Bronchial epithelial cell (primary cell): Measurements from ENCODE around the gene TOMM40L. TPM values are rescaled to one million over a fixed set of nuclear protein-coding genes. Genes with fewer than 3 reads are reported as not detected.

ENCODE experiments used
- DNase-seq: peaks from one replicate; pipeline ENCODE4 v3.0.0-alpha.2; 2010; ENCODE audit warnings: low read depth
- FAIRE-seq: peaks from 2 replicates; lab custom pipeline; 2011; peaks lifted over from hg19 to GRCh38; lab: Jason Lieb, UNC
- H3K27me3 ChIP-seq: 2 replicates; pipeline ENCODE4 v1.5.1; 2011; ENCODE audit warnings: low read length; ENCODE audit not compliant: control insufficient read depth, insufficient read depth
- H3K36me3 ChIP-seq: 2 replicates; pipeline ENCODE4 v1.5.1; 2011; ENCODE audit warnings: low read length; ENCODE audit not compliant: control insufficient read depth, insufficient read depth
- H3K4me3 ChIP-seq: 2 replicates; pipeline ENCODE4 v1.5.1; 2011; ENCODE audit warnings: mild to moderate bottlenecking, low read depth, low read length, control low read depth
- CTCF ChIP-seq: IDR thresholded peaks from 2 replicates; pipeline ENCODE4 v1.5.1; 2011; ENCODE audit warnings: mild to moderate bottlenecking, moderate library complexity, low read length, control low read depth, inconsistent platforms; ENCODE audit not compliant: insufficient read depth, severe bottlenecking
- total RNA-seq: library from RNA; depleted of rRNA; stranded (reverse); fragments of >200 nt; gene quantifications from 2 replicates; pipeline ENCODE4 v1.2.1, GENCODE V29; 2014

The TOMM40L gene
- total RNA-seq, 1 donor from 2014 or later, result 10.8 TPM

DNA sequence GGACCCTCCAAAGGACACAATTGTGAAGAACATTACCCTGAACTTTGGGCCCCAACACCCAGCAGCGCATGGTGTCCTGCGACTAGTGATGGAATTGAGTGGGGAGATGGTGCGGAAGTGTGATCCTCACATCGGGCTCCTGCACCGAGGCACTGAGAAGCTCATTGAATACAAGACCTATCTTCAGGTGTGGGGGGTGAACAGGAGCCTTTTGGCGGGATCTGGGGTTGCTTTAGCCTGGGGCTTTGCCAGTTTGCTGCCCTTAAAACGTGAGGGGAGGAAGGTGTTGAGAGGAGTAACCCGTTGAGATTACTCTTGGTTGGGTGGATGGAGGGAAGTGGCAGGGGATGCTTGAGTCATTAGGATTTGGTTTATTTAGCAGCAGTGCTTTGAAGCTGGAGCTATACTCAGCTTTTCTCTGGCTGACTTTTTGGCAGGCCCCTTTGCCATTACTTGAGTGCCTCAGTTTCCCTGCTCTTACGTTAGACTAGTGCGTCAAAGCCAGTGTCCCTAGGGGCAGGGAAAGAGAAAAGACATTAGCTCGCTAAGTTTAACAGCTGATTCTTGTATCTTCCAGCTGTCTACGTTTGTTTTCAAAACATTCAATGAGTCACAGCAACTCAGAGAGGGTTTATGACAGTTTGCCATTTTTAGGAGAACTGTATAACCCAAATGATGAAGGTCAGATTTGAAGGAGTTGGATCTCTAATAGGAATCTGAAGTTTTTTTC, 19.3 kb upstream of the TOMM40L start:
- FAIRE-seq, result no peak
- Histone ChIP-seq H3K36me3 (peaks cover 24% of the 10 kb centered on the region), H3K27me3 (no peaks in the 10 kb centered on the region), H3K4me3 (no peak overlapping the region)
- no peak for TF ChIP-seq CTCF
- DNase-seq, result no peak

- no peak for TF ChIP-seq CTCF
- FAIRE-seq, result no peak
- Histone ChIP-seq H3K4me3 (no peak overlapping the region), H3K27me3 (no peaks in the 10 kb centered on the region), H3K36me3 (peaks cover 29% of the 10 kb centered on the region)
- DNase-seq, result no peak
These were observed 18.7 kb upstream of the TOMM40L start for GRCh38 chr1:161207173-161207572.

DNA sequence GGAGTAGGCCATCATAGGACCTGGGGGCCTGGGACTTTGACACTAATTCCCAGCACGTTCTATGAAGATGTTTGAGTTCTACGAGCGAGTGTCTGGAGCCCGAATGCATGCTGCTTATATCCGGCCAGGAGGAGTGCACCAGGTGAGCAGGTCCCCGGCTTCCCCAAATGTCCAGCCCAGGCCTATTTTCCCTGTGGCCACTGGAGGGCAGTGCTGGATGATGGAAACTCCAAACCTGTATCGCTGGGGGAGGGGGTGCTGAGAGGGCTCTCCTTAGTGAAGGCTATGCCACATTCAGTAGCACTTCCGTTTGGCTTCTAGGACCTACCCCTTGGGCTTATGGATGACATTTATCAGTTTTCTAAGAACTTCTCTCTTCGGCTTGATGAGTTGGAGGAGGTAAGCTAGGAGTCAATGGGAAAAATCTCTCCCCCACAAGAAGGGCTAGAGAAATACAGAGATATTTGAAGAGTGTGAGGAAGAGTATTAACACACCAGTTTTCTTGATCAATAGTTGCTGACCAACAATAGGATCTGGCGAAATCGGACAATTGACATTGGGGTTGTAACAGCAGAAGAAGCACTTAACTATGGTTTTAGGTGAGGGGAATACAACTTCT, 16.0 kb upstream of the TOMM40L start:
- DNase-seq, result peak; percentile 64
- H3K27me3 ChIP-seq, result no peaks in the 10 kb centered on the region
- peak; percentile 92 for TF ChIP-seq CTCF
- FAIRE-seq, result no peak
- H3K4me3 ChIP-seq, result no peak overlapping the region
- peaks cover 36% of the 10 kb centered on the region for H3K36me3 ChIP-seq

DNA sequence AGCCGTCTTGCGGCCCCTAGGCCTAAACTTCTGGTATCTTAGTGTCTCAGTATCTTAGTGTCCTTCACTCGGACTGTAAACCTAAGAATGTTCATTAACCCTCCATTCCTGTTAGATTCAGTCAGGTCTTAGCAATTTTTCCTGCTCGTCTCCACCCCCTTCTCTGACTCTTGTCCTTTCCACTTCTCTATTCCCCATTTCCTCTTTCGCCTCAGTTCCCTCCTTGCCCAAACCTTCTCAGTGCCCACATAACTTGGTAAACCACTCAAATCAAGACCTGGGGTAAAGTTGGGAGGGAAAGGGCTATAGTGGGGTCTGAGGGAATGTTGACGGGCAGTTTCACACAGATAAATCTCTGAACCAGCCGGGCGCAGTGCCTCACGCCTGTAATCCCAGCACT, 11.5 kb upstream of the TOMM40L start:
- no peak for FAIRE-seq
- peaks cover 23% of the 10 kb centered on the region for H3K36me3 ChIP-seq
- H3K27me3 ChIP-seq, result no peaks in the 10 kb centered on the region
- no peak overlapping the region for H3K4me3 ChIP-seq
- no peak for DNase-seq
- TF ChIP-seq CTCF, result no peak

- no peak for TF ChIP-seq CTCF
- DNase-seq (no peak), FAIRE-seq (no peak)
- peaks cover 20% of the 10 kb centered on the region for H3K36me3 ChIP-seq
- H3K4me3 ChIP-seq, result no peak within 1 kb of the TSS
- no peaks in the 10 kb centered on the region for H3K27me3 ChIP-seq
These were observed 10.8 kb upstream of the TOMM40L start, which contains the start of gene FCER1G for GRCh38 chr1:161215076-161215475. TSS of gene FCER1G (plus strand) at chr1:161215295. CDS start at chr1:161215322, 27 bp downstream.
